HepG2 (cell line): Measurements from ENCODE around the gene PRKAR1B. TPM values are rescaled to one million over a fixed set of nuclear protein-coding genes. Genes with fewer than 3 reads are reported as not detected.

ENCODE experiments used
- ATAC-seq: fragments of 200-7000 bp; cut with Tn5 transposase; 3 replicates; pipeline ENCODE4 v1.9.1; 2020; ENCODE audit warnings: mild to moderate bottlenecking, moderate library complexity
- BruUV-seq: library from RNA; stranded (reverse); fragments of 400-500 nt; replicated peaks from 2 replicates; lab custom pipeline; 2021; lab: Mats Ljungman, UMichigan
- CTCF ChIA-PET: fragments of 300-600 bp; formaldehyde crosslinking; extraction: SDS; loops from one replicate; lab custom pipeline; 2021; ENCODE audit warnings: low total read pairs, inconsistent platforms, low intra/inter-chr PET ratio; lab: Yijun Ruan, JAX
- POLR2A ChIA-PET: fragments of 350-600 bp; sonication (Branson Sonifier 250); formaldehyde crosslinking; loops from one replicate; lab custom pipeline; 2020; ENCODE audit warnings: antibody characterized with exemption, inconsistent platforms; lab: Yijun Ruan, JAX
- DNase-seq: peaks from one replicate; pipeline ENCODE4 v3.0.0-alpha.2; 2015; ENCODE audit warnings: low spot score
- FAIRE-seq: peaks from 3 replicates; lab custom pipeline; 2011; peaks lifted over from hg19 to GRCh38; lab: Jason Lieb, UNC
- H2AFZ ChIP-seq: one replicate; pipeline ENCODE4 v1.6.1; 2011; ENCODE audit warnings: low read length, inconsistent platforms
- H3K27ac ChIP-seq: fragments of 300-600 bp; 3 replicates; pipeline ENCODE4 v1.8.0; 2011; ENCODE audit warnings: mixed run types, mild to moderate bottlenecking, mixed read lengths, low read length, inconsistent platforms; ENCODE audit not compliant: insufficient read depth; ENCODE audit errors: extremely low read length
- H3K27me3 ChIP-seq, 2 experiments: fragments of 200-600 bp in 1 of 2; 2 replicates in 1 of 2; 3 replicates in 1 of 2; pipeline versions ENCODE4 v1.6.0 to v1.8.0; 2011; ENCODE audit warnings: low read length in 2 of 2, mild to moderate bottlenecking in 2 of 2, moderate library complexity in 2 of 2, inconsistent platforms in 1 of 2; ENCODE audit not compliant: insufficient read depth in 2 of 2, control insufficient read depth in 1 of 2
- H3K36me3 ChIP-seq, 2 experiments: fragments of 200-600 bp in 1 of 2; replicated peaks in 1 of 2; 2 replicates in 1 of 2; 3 replicates in 1 of 2; pipeline versions ENCODE4 v1.5.1 to v1.8.0; 2011; ENCODE audit warnings: low read length in 2 of 2, inconsistent platforms in 1 of 2; ENCODE audit not compliant: insufficient read depth in 2 of 2, control insufficient read depth in 1 of 2
- H3K4me1 ChIP-seq: 2 replicates; pipeline ENCODE4 v1.5.1; 2012; ENCODE audit warnings: low read length, inconsistent platforms; ENCODE audit not compliant: insufficient read depth
- H3K4me2 ChIP-seq: 2 replicates; pipeline ENCODE4 v1.6.0; 2011; ENCODE audit warnings: low read depth, low read length, inconsistent platforms
- H3K4me3 ChIP-seq, 3 experiments: fragments of 200-600 bp in 1 of 3; sonication (generic), shearing (Covaris generic) in 1 of 3; replicated peaks in 1 of 3; 2 replicates each; pipeline ENCODE4 v1.5.1; 2011 to 2016; ENCODE audit warnings: low read length in 3 of 3, inconsistent platforms in 2 of 3, low read depth in 2 of 3, mild to moderate bottlenecking in 2 of 3, control low read depth in 1 of 3, mixed read lengths in 1 of 3; ENCODE audit not compliant: insufficient read depth in 1 of 3
- H3K79me2 ChIP-seq: one replicate; pipeline ENCODE4 v1.6.1; 2011; ENCODE audit warnings: low read length, inconsistent platforms; ENCODE audit not compliant: insufficient read depth
- H3K9ac ChIP-seq: 2 replicates; pipeline ENCODE4 v1.6.0; 2011; ENCODE audit warnings: mild to moderate bottlenecking, low read depth, low read length, inconsistent platforms; ENCODE audit not compliant: insufficient read depth
- H3K9me3 ChIP-seq: 2 replicates; pipeline ENCODE4 v1.5.1; 2012; ENCODE audit warnings: mild to moderate bottlenecking, low read length
- H4K20me1 ChIP-seq: 2 replicates; pipeline ENCODE4 v1.6.0; 2011; ENCODE audit warnings: inconsistent platforms, mild to moderate bottlenecking, low read length, moderate library complexity; ENCODE audit not compliant: insufficient read depth
- BRCA1 ChIP-seq: sonication (generic); formaldehyde crosslinking; IDR thresholded peaks from 2 replicates; pipeline ENCODE4 v1.4.0; 2020; ENCODE audit warnings: missing genetic modification reagents
- SETDB1 ChIP-seq: sonication (generic); formaldehyde crosslinking; IDR thresholded peaks from 2 replicates; pipeline ENCODE4 v1.5.1; 2020; ENCODE audit warnings: missing genetic modification reagents, mild to moderate bottlenecking, borderline replicate concordance
- SMYD3 ChIP-seq: sonication (generic); formaldehyde crosslinking; IDR thresholded peaks from 2 replicates; pipeline ENCODE4 v1.8.1; 2023; ENCODE audit warnings: mild to moderate bottlenecking, missing genetic modification reagents
- TCF7 ChIP-seq: sonication (generic); IDR thresholded peaks from 2 replicates; pipeline ENCODE4 v1.6.1; 2016; ENCODE audit warnings: antibody characterized with exemption, low read depth
- ZNF143 ChIP-seq: sonication (generic); formaldehyde crosslinking; IDR thresholded peaks from 2 replicates; pipeline ENCODE4 v1.4.0; 2020; ENCODE audit warnings: missing genetic modification reagents
- ZNF17 ChIP-seq: sonication (generic); formaldehyde crosslinking; IDR thresholded peaks from 2 replicates; pipeline ENCODE4 v1.5.0; 2020; ENCODE audit warnings: mild to moderate bottlenecking, missing genetic modification reagents
- ZNF230 ChIP-seq: sonication (generic); formaldehyde crosslinking; IDR thresholded peaks from 2 replicates; pipeline ENCODE4 v1.4.0; 2020; ENCODE audit warnings: mild to moderate bottlenecking, missing genetic modification reagents
- ZNF329 ChIP-seq: sonication (generic); formaldehyde crosslinking; IDR thresholded peaks from 2 replicates; pipeline ENCODE4 v1.9.0; 2021; ENCODE audit warnings: low read depth, mild to moderate bottlenecking, missing genetic modification reagents
- ZNF354B ChIP-seq: sonication (generic); formaldehyde crosslinking; IDR thresholded peaks from 2 replicates; pipeline ENCODE4 v1.8.0; 2022; ENCODE audit warnings: mild to moderate bottlenecking, missing genetic modification reagents
- WGBS: methylation state at CpG from one replicate; pipeline ENCODE4 v1.1.6; 2017; ENCODE audit warnings: low lambda C conversion rate; 5-methylcytosine and 5-hydroxymethylcytosine counted together
- in situ Hi-C: cut with HindIII; loops from 2 replicates; pipeline ENCODE4 v1.10.0; 2017; ENCODE audit warnings: low pct_unique_long_range_greater_than_20kb; ENCODE audit not compliant: extremely low pct_ligation_motif_present
- intact Hi-C: fragments of 100-400 bp; cut with micrococcal nuclease; formaldehyde crosslinking; loops from one replicate; pipeline ENCODE4 v1.10.0; 2022; ENCODE audit not compliant: unreplicated experiment
- polyA plus RNA-seq, 8 experiments: library from polyadenylated mRNA; depleted of rRNA in 3 of 8; stranded (reverse) in 7 of 8; unstranded in 1 of 8; fragments of >200 nt; fragmentation: Illumina TruSeq in 4 of 8; extraction: Trizol in 4 of 8; gene quantifications; 2 replicates each; pipeline versions ENCODE4 v1.2.1 to v1.2.3, GENCODE V29; 2011 to 2016; ENCODE audit warnings: low read depth in 4 of 8, missing spikeins in 1 of 8, mixed read lengths in 1 of 8; ENCODE audit not compliant: insufficient read depth in 1 of 8
- total RNA-seq, 5 experiments: library from RNA; depleted of rRNA; stranded (reverse); fragments of >200 nt; fragmentation: Illumina TruSeq; extraction: Trizol; gene quantifications; 2 replicates each; pipeline ENCODE4 v1.2.3, GENCODE V29; 2016; ENCODE audit warnings: low read depth in 1 of 5
- TF ChIP-seq, protein P1 (sequence below): sonication (generic); formaldehyde crosslinking; IDR thresholded peaks from 2 replicates; pipeline ENCODE4 v1.4.0; 2020; ENCODE audit warnings: missing genetic modification reagents, borderline replicate concordance
- TF ChIP-seq, protein P2 (sequence below): sonication (generic); formaldehyde crosslinking; IDR thresholded peaks from 2 replicates; pipeline ENCODE4 v1.4.0; 2020; ENCODE audit warnings: missing genetic modification reagents, borderline replicate concordance

PRKAR1B gene
- total and polyA plus RNA-seq, 2 of the 13 experiments (the other 11 are each of a cell fraction or from before 2014, with no cell fraction given), result 7.9 to 28.2 TPM

DNA sequence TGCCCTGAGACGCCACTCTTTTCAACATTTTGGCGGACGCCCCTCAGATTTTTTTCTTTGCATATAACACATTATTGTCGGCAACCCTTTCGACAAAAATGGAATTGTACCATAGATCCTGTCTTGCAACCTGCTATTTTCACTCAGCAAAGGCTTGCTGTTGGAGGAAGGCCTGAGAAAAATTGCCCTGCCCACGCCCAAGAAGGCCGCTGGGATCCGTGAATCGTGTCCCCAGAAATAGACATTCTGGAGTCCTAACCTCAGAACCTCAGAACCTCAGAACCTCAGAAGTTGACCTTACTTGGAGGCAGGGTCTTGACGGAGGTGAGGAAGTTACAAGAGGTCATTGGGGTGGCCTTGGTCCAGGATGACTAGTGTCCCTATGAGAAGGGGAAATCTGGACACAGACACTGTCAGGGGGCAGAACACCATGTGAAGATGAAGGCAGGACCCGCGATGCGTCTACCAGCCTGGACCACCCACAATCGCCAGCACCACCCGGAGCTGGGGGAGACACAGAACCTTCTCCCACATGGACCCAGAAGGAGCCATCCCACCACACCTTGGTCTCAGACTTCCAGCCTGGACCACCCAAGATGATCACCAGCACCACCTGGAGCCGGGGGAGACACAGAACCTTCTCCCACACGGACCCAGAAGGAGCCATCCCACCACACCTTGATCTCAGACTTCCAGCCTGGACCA, 19.6 kb downstream of the PRKAR1B start:
- in situ Hi-C loops (no loop called here), intact Hi-C loops (no loop called here)
- CTCF ChIA-PET, result no interaction called here
- no peak for ATAC-seq
- H2AFZ ChIP-seq, result no peak overlapping the region
- no peak overlapping the region for H3K9ac ChIP-seq
- TF ChIP-seq ZNF17 (CRISPR knock-in tag) (no peak), ZNF354B (no peak), TCF7 (no peak)
- no peak for FAIRE-seq
- H3K4me1 ChIP-seq, result no peaks in the 10 kb centered on the region
- H3K4me3 ChIP-seq, result no peak overlapping the region
- H4K20me1 ChIP-seq, result no peaks in the 10 kb centered on the region
- H3K27me3 ChIP-seq, result no peaks in the 10 kb centered on the region
- peaks cover 5 to 24% of the 10 kb centered on the region in 2 experiments; a peak in 2 of 5 replicates for H3K36me3 ChIP-seq
- no peak overlapping the region for H3K4me2 ChIP-seq
- POLR2A ChIA-PET, result no interaction called here
- no peaks in the 10 kb centered on the region for H3K79me2 ChIP-seq
- no peak for DNase-seq
- H3K9me3 ChIP-seq, result peaks cover 8% of the 10 kb centered on the region; the same call in 1 of the 2 replicates
- H3K27ac ChIP-seq, result no peak overlapping the region
- WGBS, result 97% methylated on average over 10 of the region's 17 CpGs
- BruUV-seq, result no TSS peak

DNA sequence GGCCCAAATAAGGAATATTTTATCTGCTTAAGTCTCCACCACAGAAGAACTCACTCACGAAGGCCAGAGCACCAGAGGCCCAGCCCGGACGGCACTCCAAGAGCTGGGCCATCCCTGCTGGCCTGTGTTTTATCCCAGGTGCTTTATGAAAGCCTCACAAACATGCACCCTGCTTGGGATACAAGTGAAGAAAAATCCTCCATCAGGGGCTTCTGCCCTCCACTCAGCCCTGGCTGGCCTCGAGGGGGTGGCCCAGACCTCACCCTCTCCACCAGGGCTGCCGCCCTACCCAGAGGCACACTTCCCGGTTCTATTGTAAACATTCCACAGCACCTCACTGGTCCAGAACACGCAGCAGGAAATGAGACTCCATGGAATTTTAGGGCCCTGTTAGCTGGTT, 20.4 kb downstream of the PRKAR1B start:
- FAIRE-seq, result no peak
- in situ Hi-C loops, result no loop called here
- peaks cover 8% of the 10 kb centered on the region; the same call in 1 of the 2 replicates for H3K9me3 ChIP-seq
- TF ChIP-seq, protein P1, sequence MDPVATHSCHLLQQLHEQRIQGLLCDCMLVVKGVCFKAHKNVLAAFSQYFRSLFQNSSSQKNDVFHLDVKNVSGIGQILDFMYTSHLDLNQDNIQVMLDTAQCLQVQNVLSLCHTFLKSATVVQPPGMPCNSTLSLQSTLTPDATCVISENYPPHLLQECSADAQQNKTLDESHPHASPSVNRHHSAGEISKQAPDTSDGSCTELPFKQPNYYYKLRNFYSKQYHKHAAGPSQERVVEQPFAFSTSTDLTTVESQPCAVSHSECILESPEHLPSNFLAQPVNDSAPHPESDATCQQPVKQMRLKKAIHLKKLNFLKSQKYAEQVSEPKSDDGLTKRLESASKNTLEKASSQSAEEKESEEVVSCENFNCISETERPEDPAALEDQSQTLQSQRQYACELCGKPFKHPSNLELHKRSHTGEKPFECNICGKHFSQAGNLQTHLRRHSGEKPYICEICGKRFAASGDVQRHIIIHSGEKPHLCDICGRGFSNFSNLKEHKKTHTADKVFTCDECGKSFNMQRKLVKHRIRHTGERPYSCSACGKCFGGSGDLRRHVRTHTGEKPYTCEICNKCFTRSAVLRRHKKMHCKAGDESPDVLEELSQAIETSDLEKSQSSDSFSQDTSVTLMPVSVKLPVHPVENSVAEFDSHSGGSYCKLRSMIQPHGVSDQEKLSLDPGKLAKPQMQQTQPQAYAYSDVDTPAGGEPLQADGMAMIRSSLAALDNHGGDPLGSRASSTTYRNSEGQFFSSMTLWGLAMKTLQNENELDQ, result no peak
- TF ChIP-seq ZNF329 (CRISPR knock-in tag) (no peak), SETDB1 (CRISPR knock-in tag) (no peak), SMYD3 (CRISPR knock-in tag) (no peak), ZNF230 (CRISPR knock-in tag) (no peak), ZNF143 (CRISPR knock-in tag) (no peak), BRCA1 (CRISPR knock-in tag) (no peak)
- TF ChIP-seq, protein P2, sequence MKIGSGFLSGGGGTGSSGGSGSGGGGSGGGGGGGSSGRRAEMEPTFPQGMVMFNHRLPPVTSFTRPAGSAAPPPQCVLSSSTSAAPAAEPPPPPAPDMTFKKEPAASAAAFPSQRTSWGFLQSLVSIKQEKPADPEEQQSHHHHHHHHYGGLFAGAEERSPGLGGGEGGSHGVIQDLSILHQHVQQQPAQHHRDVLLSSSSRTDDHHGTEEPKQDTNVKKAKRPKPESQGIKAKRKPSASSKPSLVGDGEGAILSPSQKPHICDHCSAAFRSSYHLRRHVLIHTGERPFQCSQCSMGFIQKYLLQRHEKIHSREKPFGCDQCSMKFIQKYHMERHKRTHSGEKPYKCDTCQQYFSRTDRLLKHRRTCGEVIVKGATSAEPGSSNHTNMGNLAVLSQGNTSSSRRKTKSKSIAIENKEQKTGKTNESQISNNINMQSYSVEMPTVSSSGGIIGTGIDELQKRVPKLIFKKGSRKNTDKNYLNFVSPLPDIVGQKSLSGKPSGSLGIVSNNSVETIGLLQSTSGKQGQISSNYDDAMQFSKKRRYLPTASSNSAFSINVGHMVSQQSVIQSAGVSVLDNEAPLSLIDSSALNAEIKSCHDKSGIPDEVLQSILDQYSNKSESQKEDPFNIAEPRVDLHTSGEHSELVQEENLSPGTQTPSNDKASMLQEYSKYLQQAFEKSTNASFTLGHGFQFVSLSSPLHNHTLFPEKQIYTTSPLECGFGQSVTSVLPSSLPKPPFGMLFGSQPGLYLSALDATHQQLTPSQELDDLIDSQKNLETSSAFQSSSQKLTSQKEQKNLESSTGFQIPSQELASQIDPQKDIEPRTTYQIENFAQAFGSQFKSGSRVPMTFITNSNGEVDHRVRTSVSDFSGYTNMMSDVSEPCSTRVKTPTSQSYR (CRISPR knock-in tag), result no peak
- TF ChIP-seq, all 625 proteins: peak for 0
- H3K27ac ChIP-seq, result no peak overlapping the region
- H3K4me1 ChIP-seq, result no peaks in the 10 kb centered on the region
- no peak overlapping the region for H3K4me3 ChIP-seq
- H3K27me3 ChIP-seq, result no peaks in the 10 kb centered on the region
- intact Hi-C loops, result no loop called here
- no TSS peak for BruUV-seq
- H3K36me3 ChIP-seq, result peaks cover 5 to 24% of the 10 kb centered on the region in 2 experiments; a peak in 2 of 5 replicates
- no peaks in the 10 kb centered on the region for H3K79me2 ChIP-seq
- no peak overlapping the region for H3K9ac ChIP-seq
- H2AFZ ChIP-seq, result no peak overlapping the region
- WGBS, result 95% methylated on average over 7 of the region's 7 CpGs
- no peaks in the 10 kb centered on the region for H4K20me1 ChIP-seq
- CTCF ChIA-PET, result no interaction called here
- H3K4me2 ChIP-seq, result no peak overlapping the region
- POLR2A ChIA-PET, result no interaction called here
- ATAC-seq, result no peak
- DNase-seq, result no peak
